Endothelial cell (in vitro differentiated cells): ENCODE results near the gene MOV10L1. TPM values are rescaled to one million over a fixed set of nuclear protein-coding genes. Genes with fewer than 3 reads are reported as not detected.
"Not testable (repeated sequence)": the region's sequence is repeated elsewhere in the genome, so short reads cannot be mapped to it uniquely, and the experiment has no call there.

Source experiments
- DNase-seq: peaks from one replicate; pipeline ENCODE4 v3.0.0; 2021; ENCODE audit warnings: low spot score
- H3K27ac Mint-ChIP-seq: one replicate; pipeline ENCODE4 v1.8.0; 2021; ENCODE audit warnings: mixed read lengths, inconsistent platforms; ENCODE audit not compliant: unreplicated experiment
- H3K27me3 Mint-ChIP-seq: one replicate; pipeline ENCODE4 v1.8.0; 2021; ENCODE audit warnings: mild to moderate bottlenecking, moderate library complexity, mixed read lengths, inconsistent platforms; ENCODE audit not compliant: unreplicated experiment
- H3K36me3 Mint-ChIP-seq: one replicate; pipeline ENCODE4 v1.8.0; 2021; ENCODE audit warnings: mild to moderate bottlenecking, low read depth, mixed read lengths, inconsistent platforms; ENCODE audit not compliant: unreplicated experiment
- H3K4me1 Mint-ChIP-seq: one replicate; pipeline ENCODE4 v1.8.0; 2021; ENCODE audit warnings: mild to moderate bottlenecking, mixed read lengths, inconsistent platforms; ENCODE audit not compliant: unreplicated experiment
- H3K4me3 Mint-ChIP-seq: one replicate; pipeline ENCODE4 v1.8.0; 2021; ENCODE audit warnings: mild to moderate bottlenecking, mixed read lengths, inconsistent platforms; ENCODE audit not compliant: unreplicated experiment
- H3K9me3 Mint-ChIP-seq: one replicate; pipeline ENCODE4 v1.8.0; 2021; ENCODE audit warnings: mixed read lengths, inconsistent platforms; ENCODE audit not compliant: unreplicated experiment
- total RNA-seq: library from RNA; stranded (reverse); fragmentation: NEBNext Ultra II Directional; extraction: Animal tissue kit (Norgen Biotek cat#: 25700); gene quantifications from one replicate; pipeline ENCODE4 v1.2.1, GENCODE V29; 2021; ENCODE audit not compliant: unreplicated experiment
- TF ChIP-seq, protein P1 (sequence below): fragments of 200-600 bp; sonication (generic); IDR thresholded peaks from one replicate; pipeline ENCODE4 v1.5.0; 2021; ENCODE audit warnings: antibody characterized with exemption; ENCODE audit not compliant: unreplicated experiment

Gene MOV10L1
- total RNA-seq, 1 donor from 2014 or later = not detected

DNA sequence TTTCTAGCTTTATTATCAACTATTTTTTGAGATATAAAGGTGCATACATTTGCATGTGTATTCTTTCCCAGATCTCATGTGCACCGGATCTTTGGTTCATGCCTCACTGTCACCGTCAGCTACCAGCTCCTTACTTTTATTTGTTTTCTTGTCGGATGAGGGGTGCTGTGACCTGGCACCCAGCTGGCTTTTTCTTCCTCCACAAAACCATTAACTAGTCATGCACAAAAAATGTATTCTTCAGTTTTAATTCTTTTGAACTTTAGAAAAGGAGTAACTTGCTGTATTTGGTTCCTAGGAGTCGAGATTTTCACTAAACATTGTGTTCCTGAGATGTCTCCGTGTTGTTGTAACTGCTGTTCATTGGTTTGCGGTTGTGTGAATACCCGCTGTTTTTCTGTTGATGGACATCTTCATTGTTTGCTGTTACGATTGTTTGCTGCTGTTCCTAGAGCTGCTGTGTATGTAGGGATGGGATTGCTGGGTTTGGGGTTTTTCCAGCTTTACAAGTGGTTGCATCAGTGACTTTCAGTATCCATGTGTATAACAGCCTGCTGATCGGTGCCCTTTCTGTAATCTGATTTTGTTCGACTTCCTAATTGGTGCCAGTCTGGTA is 39.4 kb downstream of the MOV10L1 start:
- DNase-seq = no peak
- no peaks in the 10 kb centered on the region for H3K36me3 Mint-ChIP-seq
- H3K9me3 Mint-ChIP-seq = no peaks in the 10 kb centered on the region
- no peaks in the 10 kb centered on the region for H3K27me3 Mint-ChIP-seq
- no peaks in the 10 kb centered on the region for H3K4me1 Mint-ChIP-seq
- TF ChIP-seq, protein P1, sequence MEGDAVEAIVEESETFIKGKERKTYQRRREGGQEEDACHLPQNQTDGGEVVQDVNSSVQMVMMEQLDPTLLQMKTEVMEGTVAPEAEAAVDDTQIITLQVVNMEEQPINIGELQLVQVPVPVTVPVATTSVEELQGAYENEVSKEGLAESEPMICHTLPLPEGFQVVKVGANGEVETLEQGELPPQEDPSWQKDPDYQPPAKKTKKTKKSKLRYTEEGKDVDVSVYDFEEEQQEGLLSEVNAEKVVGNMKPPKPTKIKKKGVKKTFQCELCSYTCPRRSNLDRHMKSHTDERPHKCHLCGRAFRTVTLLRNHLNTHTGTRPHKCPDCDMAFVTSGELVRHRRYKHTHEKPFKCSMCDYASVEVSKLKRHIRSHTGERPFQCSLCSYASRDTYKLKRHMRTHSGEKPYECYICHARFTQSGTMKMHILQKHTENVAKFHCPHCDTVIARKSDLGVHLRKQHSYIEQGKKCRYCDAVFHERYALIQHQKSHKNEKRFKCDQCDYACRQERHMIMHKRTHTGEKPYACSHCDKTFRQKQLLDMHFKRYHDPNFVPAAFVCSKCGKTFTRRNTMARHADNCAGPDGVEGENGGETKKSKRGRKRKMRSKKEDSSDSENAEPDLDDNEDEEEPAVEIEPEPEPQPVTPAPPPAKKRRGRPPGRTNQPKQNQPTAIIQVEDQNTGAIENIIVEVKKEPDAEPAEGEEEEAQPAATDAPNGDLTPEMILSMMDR = no peak
- H3K27ac Mint-ChIP-seq = no peak overlapping the region
- no peak overlapping the region for H3K4me3 Mint-ChIP-seq

DNA sequence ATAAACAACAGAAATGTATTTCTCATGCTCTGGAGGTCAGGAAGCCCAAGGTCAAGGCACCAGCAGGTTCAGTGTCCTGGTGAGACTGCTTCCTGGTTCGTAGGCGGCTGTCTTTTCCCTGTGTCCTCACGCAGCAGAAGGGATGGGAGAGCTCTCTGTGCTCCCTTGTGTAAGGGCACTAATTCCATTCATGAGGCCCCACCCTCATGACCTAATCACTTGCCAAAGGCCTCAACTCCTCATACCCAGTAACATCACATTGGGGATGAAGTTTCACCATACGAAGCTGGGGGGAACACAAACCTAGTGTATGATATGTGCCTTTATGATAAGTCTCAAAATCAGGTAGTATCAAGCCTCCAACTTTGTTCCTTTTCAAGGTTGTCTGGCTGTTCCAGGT is 42.1 kb downstream of the MOV10L1 start:
- DNase-seq = no peak
- TF ChIP-seq, protein P1 = no peak
- Mint-ChIP-seq H3K4me1 (no peaks in the 10 kb centered on the region), H3K9me3 (no peaks in the 10 kb centered on the region), H3K36me3 (no peaks in the 10 kb centered on the region), H3K27ac (no peak overlapping the region), H3K4me3 (no peak overlapping the region), H3K27me3 (no peaks in the 10 kb centered on the region)

DNA sequence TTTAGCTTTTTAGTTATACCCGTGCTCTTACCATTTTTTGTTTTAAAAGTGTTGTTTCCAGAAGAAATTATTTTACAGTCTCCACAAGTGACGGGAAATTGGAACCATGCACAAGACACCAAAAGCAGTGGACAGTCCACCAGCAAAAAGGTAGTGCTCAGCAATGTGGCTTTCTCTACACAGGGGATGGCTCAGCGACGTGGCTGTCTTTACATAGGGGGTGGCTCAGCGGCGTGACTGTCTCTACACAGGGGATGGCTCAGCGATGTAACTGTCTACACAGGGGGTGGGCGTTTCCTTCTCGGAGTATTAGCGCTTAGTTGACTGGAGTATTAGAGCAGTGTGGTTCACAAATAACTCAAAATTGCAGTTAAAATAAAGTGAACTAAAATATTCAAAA is 44.7 kb downstream of the MOV10L1 start:
- TF ChIP-seq, protein P1 = no peak
- Mint-ChIP-seq H3K9me3 (no peaks in the 10 kb centered on the region), H3K27me3 (no peaks in the 10 kb centered on the region), H3K4me3 (no peak overlapping the region), H3K4me1 (no peaks in the 10 kb centered on the region), H3K36me3 (no peaks in the 10 kb centered on the region), H3K27ac (no peak overlapping the region)
- DNase-seq = no peak

DNA sequence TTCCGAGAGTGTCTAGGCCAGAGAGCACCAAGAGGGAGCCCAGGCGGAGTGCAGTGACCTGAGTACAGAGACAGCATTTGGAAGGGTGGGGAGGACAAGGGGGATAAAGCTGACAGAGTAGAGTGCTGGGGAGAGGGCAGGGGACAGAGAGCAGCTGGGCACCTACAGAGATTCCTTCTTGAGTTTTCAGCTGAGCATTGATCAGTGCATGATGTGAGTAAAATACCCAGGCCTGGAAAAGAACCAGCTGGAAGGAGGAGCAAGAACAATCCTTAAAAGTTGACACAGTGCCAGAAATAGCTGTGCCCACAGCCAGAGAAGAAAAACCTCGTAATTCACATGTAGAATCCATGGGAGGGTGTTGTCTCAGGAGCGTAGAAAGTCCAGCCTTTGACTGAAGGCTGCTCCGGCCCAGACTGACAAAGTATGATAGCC is 46.8 kb downstream of the MOV10L1 start:
- H3K27ac Mint-ChIP-seq = no peak overlapping the region
- H3K27me3 Mint-ChIP-seq = no peaks in the 10 kb centered on the region
- TF ChIP-seq, protein P1 = no peak
- no peak overlapping the region for H3K4me3 Mint-ChIP-seq
- no peak for DNase-seq
- no peaks in the 10 kb centered on the region for H3K9me3 Mint-ChIP-seq
- H3K4me1 Mint-ChIP-seq = no peaks in the 10 kb centered on the region
- no peaks in the 10 kb centered on the region for H3K36me3 Mint-ChIP-seq

DNA sequence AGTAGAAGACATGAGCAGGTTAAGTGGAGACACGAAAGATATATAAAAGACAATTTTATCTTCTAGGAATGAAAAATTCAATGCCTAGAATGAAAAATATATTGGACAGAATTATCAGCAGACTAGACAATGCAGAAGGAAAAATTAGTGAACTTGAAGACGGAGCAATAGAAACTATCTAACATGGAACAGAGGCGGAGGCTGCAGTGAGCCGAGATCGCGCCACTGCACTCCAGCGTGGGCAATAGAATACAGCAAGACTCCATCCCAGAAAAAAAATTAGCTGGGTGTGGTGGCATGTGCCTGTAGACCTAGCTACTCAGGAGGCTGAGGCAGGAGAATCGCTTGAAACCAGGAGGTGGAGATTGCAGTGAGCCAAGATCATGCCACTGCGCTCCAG is 47.5 kb downstream of the MOV10L1 start:
- not testable (repeated sequence) for H3K9me3 Mint-ChIP-seq, DNase-seq, H3K27ac Mint-ChIP-seq, H3K4me1 Mint-ChIP-seq, H3K27me3 Mint-ChIP-seq, H3K36me3 Mint-ChIP-seq, H3K4me3 Mint-ChIP-seq
